ENCODE results near the gene MLH3. TPM values are rescaled to one million over a fixed set of nuclear protein-coding genes. Genes with fewer than 3 reads are reported as not detected.

Gene MLH3
- total and polyA plus RNA-seq, 2 of the 13 experiments (the other 11 are each of a cell fraction or from before 2014, with no cell fraction given), result 14.4 to 24.8 TPM

GRCh38 chr14:75002392-75003249 lies 48.6 kb downstream of the MLH3 start, which contains the start of gene EIF2B2 (continued):
- TF ChIP-seq, protein P1, sequence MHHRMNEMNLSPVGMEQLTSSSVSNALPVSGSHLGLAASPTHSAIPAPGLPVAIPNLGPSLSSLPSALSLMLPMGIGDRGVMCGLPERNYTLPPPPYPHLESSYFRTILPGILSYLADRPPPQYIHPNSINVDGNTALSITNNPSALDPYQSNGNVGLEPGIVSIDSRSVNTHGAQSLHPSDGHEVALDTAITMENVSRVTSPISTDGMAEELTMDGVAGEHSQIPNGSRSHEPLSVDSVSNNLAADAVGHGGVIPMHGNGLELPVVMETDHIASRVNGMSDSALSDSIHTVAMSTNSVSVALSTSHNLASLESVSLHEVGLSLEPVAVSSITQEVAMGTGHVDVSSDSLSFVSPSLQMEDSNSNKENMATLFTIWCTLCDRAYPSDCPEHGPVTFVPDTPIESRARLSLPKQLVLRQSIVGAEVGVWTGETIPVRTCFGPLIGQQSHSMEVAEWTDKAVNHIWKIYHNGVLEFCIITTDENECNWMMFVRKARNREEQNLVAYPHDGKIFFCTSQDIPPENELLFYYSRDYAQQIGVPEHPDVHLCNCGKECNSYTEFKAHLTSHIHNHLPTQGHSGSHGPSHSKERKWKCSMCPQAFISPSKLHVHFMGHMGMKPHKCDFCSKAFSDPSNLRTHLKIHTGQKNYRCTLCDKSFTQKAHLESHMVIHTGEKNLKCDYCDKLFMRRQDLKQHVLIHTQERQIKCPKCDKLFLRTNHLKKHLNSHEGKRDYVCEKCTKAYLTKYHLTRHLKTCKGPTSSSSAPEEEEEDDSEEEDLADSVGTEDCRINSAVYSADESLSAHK (CRISPR knock-in tag; IDR thresholded peaks at IDR 0.05; ENCODE audit: borderline replicate concordance), result no peak
- TF ChIP-seq NBN (conservative IDR thresholded peaks at IDR 0.05), result no peak
- no peak for TF ChIP-seq CCAR2 (optimal IDR thresholded peaks at IDR 0.05; ENCODE audit: low read depth, low read length)
- TF ChIP-seq ZNF879 (CRISPR knock-in tag; IDR thresholded peaks at IDR 0.05), result peak; percentile 33; the same call in 1 of the 2 replicates
- no peak for TF ChIP-seq ZNF362 (CRISPR knock-in tag; IDR thresholded peaks at IDR 0.05; ENCODE audit: borderline replicate concordance)
- peak; percentile 31; the same call in 1 of the 2 replicates for TF ChIP-seq IRF9 (CRISPR knock-in tag; IDR thresholded peaks at IDR 0.05; ENCODE audit: borderline replicate concordance)
- TF ChIP-seq TBX3 (IDR thresholded peaks at IDR 0.05; ENCODE audit: borderline replicate concordance), result no peak
- TF ChIP-seq ATF1 (CRISPR knock-in tag; IDR thresholded peaks at IDR 0.05), result no peak
- no peak for TF ChIP-seq NONO (IDR thresholded peaks at IDR 0.05)
- 0 out of 2 replicates have a peak, but pooled peaks have one; percentile 50 for TF ChIP-seq NONO (CRISPR knock-in tag; conservative IDR thresholded peaks at IDR 0.05)
- TF ChIP-seq, protein P2, sequence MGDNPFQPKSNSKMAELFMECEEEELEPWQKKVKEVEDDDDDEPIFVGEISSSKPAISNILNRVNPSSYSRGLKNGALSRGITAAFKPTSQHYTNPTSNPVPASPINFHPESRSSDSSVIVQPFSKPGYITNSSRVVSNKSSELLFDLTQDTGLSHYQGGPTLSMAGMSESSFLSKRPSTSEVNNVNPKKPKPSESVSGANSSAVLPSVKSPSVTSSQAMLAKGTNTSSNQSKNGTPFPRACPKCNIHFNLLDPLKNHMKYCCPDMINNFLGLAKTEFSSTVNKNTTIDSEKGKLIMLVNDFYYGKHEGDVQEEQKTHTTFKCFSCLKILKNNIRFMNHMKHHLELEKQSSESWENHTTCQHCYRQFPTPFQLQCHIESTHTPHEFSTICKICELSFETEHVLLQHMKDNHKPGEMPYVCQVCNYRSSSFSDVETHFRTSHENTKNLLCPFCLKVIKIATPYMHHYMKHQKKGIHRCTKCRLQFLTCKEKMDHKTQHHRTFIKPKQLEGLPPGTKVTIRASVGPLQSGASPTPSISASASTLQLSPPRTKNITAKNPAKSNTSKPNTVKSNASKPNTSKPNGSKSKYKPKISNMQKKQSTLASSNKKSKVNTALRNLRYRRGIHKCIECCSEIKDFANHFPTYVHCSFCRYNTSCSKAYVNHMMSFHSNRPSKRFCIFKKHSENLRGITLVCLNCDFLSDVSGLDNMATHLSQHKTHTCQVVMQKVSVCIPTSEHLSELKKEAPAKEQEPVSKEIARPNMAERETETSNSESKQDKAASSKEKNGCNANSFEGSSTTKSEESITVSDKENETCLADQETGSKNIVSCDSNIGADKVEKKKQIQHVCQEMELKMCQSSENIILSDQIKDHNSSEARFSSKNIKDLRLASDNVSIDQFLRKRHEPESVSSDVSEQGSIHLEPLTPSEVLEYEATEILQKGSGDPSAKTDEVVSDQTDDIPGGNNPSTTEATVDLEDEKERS (CRISPR knock-in tag; IDR thresholded peaks at IDR 0.05), result peak; percentile 65; the same call in 1 of the 2 replicates
- peak; percentile 29; the same call in 1 of the 2 replicates for TF ChIP-seq ZBTB10 (CRISPR knock-in tag; IDR thresholded peaks at IDR 0.05; ENCODE audit: borderline replicate concordance)
- TF ChIP-seq NFIB (CRISPR knock-in tag; IDR thresholded peaks at IDR 0.05; ENCODE audit: borderline replicate concordance), result no peak
- TF ChIP-seq, protein P3, sequence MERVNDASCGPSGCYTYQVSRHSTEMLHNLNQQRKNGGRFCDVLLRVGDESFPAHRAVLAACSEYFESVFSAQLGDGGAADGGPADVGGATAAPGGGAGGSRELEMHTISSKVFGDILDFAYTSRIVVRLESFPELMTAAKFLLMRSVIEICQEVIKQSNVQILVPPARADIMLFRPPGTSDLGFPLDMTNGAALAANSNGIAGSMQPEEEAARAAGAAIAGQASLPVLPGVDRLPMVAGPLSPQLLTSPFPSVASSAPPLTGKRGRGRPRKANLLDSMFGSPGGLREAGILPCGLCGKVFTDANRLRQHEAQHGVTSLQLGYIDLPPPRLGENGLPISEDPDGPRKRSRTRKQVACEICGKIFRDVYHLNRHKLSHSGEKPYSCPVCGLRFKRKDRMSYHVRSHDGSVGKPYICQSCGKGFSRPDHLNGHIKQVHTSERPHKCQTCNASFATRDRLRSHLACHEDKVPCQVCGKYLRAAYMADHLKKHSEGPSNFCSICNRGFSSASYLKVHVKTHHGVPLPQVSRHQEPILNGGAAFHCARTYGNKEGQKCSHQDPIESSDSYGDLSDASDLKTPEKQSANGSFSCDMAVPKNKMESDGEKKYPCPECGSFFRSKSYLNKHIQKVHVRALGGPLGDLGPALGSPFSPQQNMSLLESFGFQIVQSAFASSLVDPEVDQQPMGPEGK (CRISPR knock-in tag; IDR thresholded peaks at IDR 0.05), result peak; percentile 95
- TF ChIP-seq IRF2 (CRISPR knock-in tag; IDR thresholded peaks at IDR 0.05), result peak; percentile 61

All from HepG2 (cell line).